ENCODE data around the gene PIK3R3. TPM values are rescaled to one million over a fixed set of nuclear protein-coding genes. Genes with fewer than 3 reads are reported as not detected.

The PIK3R3 gene
- total RNA-seq, 1 experiment from 2014 or later, result 12.4 TPM

DNA sequence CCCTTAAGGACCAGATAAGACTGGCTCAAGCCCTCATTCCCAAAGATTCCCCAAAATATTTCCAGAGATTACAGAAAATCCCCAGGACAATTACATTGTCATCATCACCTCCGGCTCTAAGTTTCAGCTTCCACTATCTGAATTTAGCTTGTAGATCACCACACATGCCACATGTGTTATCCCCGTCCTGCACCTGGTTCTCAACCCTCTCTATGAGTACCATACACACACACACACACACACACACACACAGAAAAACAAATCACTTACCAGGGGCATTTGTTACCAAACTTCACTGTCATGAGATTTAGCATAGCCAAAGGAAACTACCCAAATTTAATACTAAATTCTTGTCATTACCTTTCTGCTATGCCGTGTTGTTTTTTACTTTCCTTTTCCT lies 27.1 kb upstream of the PIK3R3 start:
- no peaks in the 10 kb centered on the region for H3K4me1 ChIP-seq (ENCODE audit: insufficient read depth, low read length)
- no peak overlapping the region for H2AFZ ChIP-seq (ENCODE audit: low read length)
- no peak overlapping the region for H3K4me3 Mint-ChIP-seq
- no peak overlapping the region for H3K23ac ChIP-seq (ENCODE audit: insufficient read length, low read depth, low read length)
- H3K27me3 Mint-ChIP-seq (ENCODE audit: low read depth), result peaks cover 2% of the 10 kb centered on the region; the same call in 1 of the 2 replicates
- no peak overlapping the region for H2BK20ac ChIP-seq (ENCODE audit: low read depth, low read length, poor library complexity, severe bottlenecking)
- no peak overlapping the region for H4K8ac ChIP-seq (replicated peaks; ENCODE audit: insufficient read length, low read depth, low read length)
- no peak overlapping the region for H2BK12ac ChIP-seq (ENCODE audit: insufficient read length, low read depth, low read length)
- no peaks in the 10 kb centered on the region for H3K9me3 Mint-ChIP-seq
- H3K23me2 ChIP-seq (ENCODE audit: insufficient read length, low read depth, low read length, poor library complexity, severe bottlenecking), result no peaks in the 10 kb centered on the region
- H4K91ac ChIP-seq (ENCODE audit: insufficient read length, low read depth, low read length), result no peak overlapping the region
- H3K9me3 ChIP-seq (ENCODE audit: control insufficient read depth, low read depth, low read length), result no peaks in the 10 kb centered on the region
- H3K4me1 Mint-ChIP-seq, result no peaks in the 10 kb centered on the region
- no peak overlapping the region for H2BK120ac ChIP-seq (ENCODE audit: low read depth, low read length, poor library complexity, severe bottlenecking)
- TF ChIP-seq, protein P1, sequence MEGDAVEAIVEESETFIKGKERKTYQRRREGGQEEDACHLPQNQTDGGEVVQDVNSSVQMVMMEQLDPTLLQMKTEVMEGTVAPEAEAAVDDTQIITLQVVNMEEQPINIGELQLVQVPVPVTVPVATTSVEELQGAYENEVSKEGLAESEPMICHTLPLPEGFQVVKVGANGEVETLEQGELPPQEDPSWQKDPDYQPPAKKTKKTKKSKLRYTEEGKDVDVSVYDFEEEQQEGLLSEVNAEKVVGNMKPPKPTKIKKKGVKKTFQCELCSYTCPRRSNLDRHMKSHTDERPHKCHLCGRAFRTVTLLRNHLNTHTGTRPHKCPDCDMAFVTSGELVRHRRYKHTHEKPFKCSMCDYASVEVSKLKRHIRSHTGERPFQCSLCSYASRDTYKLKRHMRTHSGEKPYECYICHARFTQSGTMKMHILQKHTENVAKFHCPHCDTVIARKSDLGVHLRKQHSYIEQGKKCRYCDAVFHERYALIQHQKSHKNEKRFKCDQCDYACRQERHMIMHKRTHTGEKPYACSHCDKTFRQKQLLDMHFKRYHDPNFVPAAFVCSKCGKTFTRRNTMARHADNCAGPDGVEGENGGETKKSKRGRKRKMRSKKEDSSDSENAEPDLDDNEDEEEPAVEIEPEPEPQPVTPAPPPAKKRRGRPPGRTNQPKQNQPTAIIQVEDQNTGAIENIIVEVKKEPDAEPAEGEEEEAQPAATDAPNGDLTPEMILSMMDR (conservative IDR thresholded peaks at IDR 0.05), result no peak
- no peak overlapping the region for H3K9ac ChIP-seq (ENCODE audit: extremely low read depth, insufficient read length, low read length)
- H4K5ac ChIP-seq (ENCODE audit: insufficient read length, low read depth, low read length), result no peak overlapping the region
- H3K27me3 ChIP-seq (ENCODE audit: insufficient read depth, low read length), result no peaks in the 10 kb centered on the region
- no peaks in the 10 kb centered on the region; a peak in 1 of 7 replicates for H3K36me3 Mint-ChIP-seq (ENCODE audit: insufficient read depth in 1 of 3, low read depth in 3 of 3)
- no peak overlapping the region for H3K27ac ChIP-seq (ENCODE audit: insufficient read length, low read depth, low read length)
- H3K4me2 ChIP-seq (ENCODE audit: insufficient read depth, insufficient read length, low read length), result no peak overlapping the region
- H3K4ac ChIP-seq (ENCODE audit: low read depth, low read length), result no peak overlapping the region
- H3K79me2 ChIP-seq (ENCODE audit: insufficient read depth, low read length), result no peaks in the 10 kb centered on the region
- H3K27ac Mint-ChIP-seq, result no peak overlapping the region
- no peak overlapping the region for H3K18ac ChIP-seq (ENCODE audit: insufficient read length, low read depth, low read length)
- no peak overlapping the region for H3T11ph ChIP-seq (ENCODE audit: low read length)
- H2BK5ac ChIP-seq (ENCODE audit: insufficient read length, low read length), result no peak overlapping the region
- no peaks in the 10 kb centered on the region for H4K20me1 ChIP-seq (ENCODE audit: control insufficient read depth, insufficient read depth, insufficient read length)
- DNase-seq, result no peak
- no peak overlapping the region for H2AK5ac ChIP-seq (ENCODE audit: insufficient read length, low read length)
- no peak overlapping the region for H3K14ac ChIP-seq (ENCODE audit: insufficient read depth, low read length)
- H3K56ac ChIP-seq (ENCODE audit: insufficient read length, low read depth, low read length), result no peak overlapping the region
- no peaks in the 10 kb centered on the region for H3K79me1 ChIP-seq (ENCODE audit: insufficient read depth, low read depth, low read length, poor library complexity, severe bottlenecking)
- no peak overlapping the region for H2BK15ac ChIP-seq (ENCODE audit: low read depth, low read length)
- WGBS (ENCODE audit: extremely low coverage, insufficient read length, low lambda C conversion rate), result no CpG with 5 or more reads among the region's 3 CpGs

Measured in H9 (cell line).